GM12801 (cell line): Measurements from ENCODE around the gene RIPK4.

Source experiments
- CTCF ChIP-seq: IDR thresholded peaks from one replicate; pipeline ENCODE4 v1.5.1; 2011; ENCODE audit warnings: control low read depth; ENCODE audit not compliant: insufficient read length; ENCODE audit errors: extremely low read depth

Gene RIPK4

GRCh38 chr21:41766883-41767605, at the start of gene RIPK4:
Gene RIPK4, minus strand, starts transcription at chr21:41767052. Its CDS starts 11 bp downstream, at chr21:41767041.
- no peak for TF ChIP-seq CTCF

DNA sequence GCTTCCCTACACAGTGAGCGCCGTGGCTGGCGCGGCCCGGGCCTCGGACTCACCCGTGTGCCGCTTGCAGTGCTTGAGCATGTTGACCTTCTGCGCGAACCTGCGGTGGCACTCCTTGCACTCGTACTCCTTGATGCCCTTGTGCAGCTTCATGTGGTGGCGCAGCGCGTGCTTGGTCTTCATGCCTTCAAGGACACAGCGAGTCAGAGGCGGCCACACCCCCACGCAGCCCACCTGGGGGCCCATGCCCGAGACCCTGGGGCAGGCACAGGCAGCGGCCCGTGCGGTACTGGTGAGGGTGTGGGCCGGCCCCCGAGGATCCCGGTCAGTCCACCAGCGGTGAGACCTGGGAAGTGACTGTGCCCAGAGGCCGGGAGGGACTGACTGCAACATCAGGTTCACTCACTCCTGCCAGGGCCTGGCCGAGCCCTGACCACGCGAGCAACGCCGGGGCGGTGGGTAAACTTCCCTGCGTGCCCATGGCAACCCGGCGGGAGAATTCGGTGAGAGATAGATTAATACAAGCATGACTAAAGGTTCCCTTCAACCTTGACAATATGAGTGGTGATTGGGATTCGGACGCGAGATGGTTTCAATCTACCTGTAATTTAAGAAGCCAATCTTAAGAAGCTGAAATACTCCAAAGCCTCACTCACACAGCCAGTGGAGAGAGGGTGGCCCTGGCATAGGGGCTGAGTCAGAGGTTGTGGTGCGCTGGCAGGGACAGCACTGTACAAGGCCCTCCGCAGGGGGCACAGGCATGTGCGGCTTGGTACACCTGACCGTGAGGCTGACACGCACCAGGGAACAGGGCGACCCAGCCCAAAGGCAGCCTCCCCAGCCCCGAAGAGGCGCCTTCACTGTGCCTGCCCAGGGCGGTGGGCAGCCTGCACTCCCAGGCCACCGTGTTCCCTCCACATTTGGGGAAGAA, 49.1 kb upstream of the RIPK4 start:
- no peak for TF ChIP-seq CTCF

- no peak for TF ChIP-seq CTCF
Observed at GRCh38 chr21:41813226-41813625, 46.4 kb upstream of the RIPK4 start.

GRCh38 chr21:41812679-41813078, 45.8 kb upstream of the RIPK4 start:
- TF ChIP-seq CTCF: no peak

GRCh38 chr21:41810597-41810932, 43.7 kb upstream of the RIPK4 start:
- TF ChIP-seq CTCF: no peak

GRCh38 chr21:41809891-41810596, 43.2 kb upstream of the RIPK4 start:
- no peak for TF ChIP-seq CTCF

GRCh38 chr21:41808846-41809245, 42.0 kb upstream of the RIPK4 start:
- no peak for TF ChIP-seq CTCF
